Keratinocyte (primary cell): ENCODE data around the gene CBX7.

Source experiments
- CTCF ChIP-seq, 3 experiments: IDR thresholded peaks in 1 of 3; conservative IDR thresholded peaks in 1 of 3; optimal IDR thresholded peaks in 1 of 3; 2 replicates in 2 of 3; 3 replicates in 1 of 3; pipeline versions ENCODE3 to v1.5.1; 2011; ENCODE audit warnings: low read length in 3 of 3, mild to moderate bottlenecking in 3 of 3, moderate library complexity in 2 of 3, control low read depth in 1 of 3, inconsistent platforms in 1 of 3; ENCODE audit not compliant: insufficient read depth in 2 of 3; ENCODE audit errors: extremely low read depth in 1 of 3
- EZH2 ChIP-seq: IDR thresholded peaks from one replicate; pipeline ENCODE4 v1.6.1; 2012; ENCODE audit warnings: inconsistent platforms, mild to moderate bottlenecking, low read length, moderate library complexity

DNA sequence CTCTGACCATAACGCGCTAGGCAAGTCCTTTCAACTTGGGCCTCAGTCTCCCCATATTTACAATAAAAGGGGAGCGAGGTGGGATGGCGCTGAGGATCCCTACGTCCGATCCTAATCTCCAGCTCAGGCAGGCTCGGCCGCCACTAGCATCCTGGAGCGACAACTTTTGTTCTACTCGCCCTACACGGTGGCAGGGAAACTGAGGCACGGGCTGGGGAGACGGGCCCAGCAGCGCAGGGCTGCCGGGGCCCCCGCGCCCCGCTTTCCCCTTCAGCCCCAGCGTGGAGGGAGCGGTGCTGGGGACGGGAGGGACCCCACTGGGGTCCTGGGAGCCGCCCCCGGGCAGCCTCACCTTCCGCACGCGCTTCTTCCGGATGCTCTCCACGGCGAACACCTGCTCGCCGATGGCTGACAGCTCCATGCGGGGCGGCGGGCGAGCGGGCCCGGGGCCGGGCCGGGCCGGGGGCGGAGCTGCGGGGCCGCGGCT is 413 bp downstream of the CBX7 start:
- TF ChIP-seq EZH2 (no peak), CTCF (optimal IDR thresholded peaks at IDR 0.05 in 1 of 3, IDR thresholded peaks at IDR 0.05 in 1 of 3, conservative IDR thresholded peaks at IDR 0.05 in 1 of 3; ENCODE audit: extremely low read depth in 1 of 3, insufficient read depth in 2 of 3, low read length in 3 of 3) (no peak)
